Right lobe of liver (tissue), 6 donors: ENCODE measurements around the gene BCAR3. TPM values are rescaled to one million over a fixed set of nuclear protein-coding genes. Genes with fewer than 3 reads are reported as not detected.

Experiments
- ATAC-seq, 4 donors: fragments of 200-7000 bp; cut with Tn5 transposase; one replicate each; pipeline ENCODE4 v1.9.1; 2020; ENCODE audit warnings: mild to moderate bottlenecking in 4 of 4, moderate library complexity in 4 of 4
- DNase-seq, 3 donors: peaks; one replicate each; pipeline ENCODE4 v3.0.0-alpha.2; 2020
- H3K27ac ChIP-seq, 3 donors: fragments of 200-600 bp; one replicate each; pipeline ENCODE4 v1.8.0; 2022
- H3K27me3 ChIP-seq, 2 donors: fragments of 200-600 bp; one replicate each; pipeline ENCODE4 v1.8.0; 2022
- H3K36me3 ChIP-seq, 4 donors: fragments of 200-600 bp; sonication (generic) in 1 of 4; one replicate each; pipeline versions ENCODE4 v1.5.1 to v1.8.0; 2017 to 2022; ENCODE audit warnings: control low read depth in 1 of 4
- H3K4me1 ChIP-seq, 4 donors: fragments of 200-600 bp; sonication (generic) in 1 of 4; one replicate each; pipeline versions ENCODE4 v1.5.1 to v1.8.0; 2017 to 2022; ENCODE audit warnings: control low read depth in 1 of 4
- H3K4me3 ChIP-seq, 3 donors: fragments of 200-600 bp; one replicate each; pipeline ENCODE4 v1.8.0; 2022
- H3K9me3 ChIP-seq, 4 donors: fragments of 200-600 bp; sonication (generic) in 1 of 4; one replicate each; pipeline versions ENCODE4 v1.5.1 to v1.8.0; 2017 to 2022; ENCODE audit warnings: control low read depth in 1 of 4
- CTCF ChIP-seq, 4 donors: fragments of 200-600 bp in 3 of 4; fragments of 450-650 bp in 1 of 4; IDR thresholded peaks; one replicate each; pipeline versions ENCODE4 v1.5.1 to v1.8.0; 2016 to 2022; ENCODE audit warnings: antibody characterized with exemption in 4 of 4, mild to moderate bottlenecking in 2 of 4
- POLR2A ChIP-seq: fragments of 450-650 bp; IDR thresholded peaks from one replicate; pipeline ENCODE4 v1.6.1; 2017; ENCODE audit warnings: antibody characterized with exemption, mild to moderate bottlenecking
- WGBS: methylation state at CpG from one replicate; pipeline ENCODE4 v1.1.6; 2018; ENCODE audit warnings: low coverage, low lambda C conversion rate; ENCODE audit not compliant: insufficient coverage; ENCODE audit errors: missing lambda C conversion rate; 5-methylcytosine and 5-hydroxymethylcytosine counted together
- intact Hi-C, 2 donors: fragments of 100-400 bp; cut with DNase I; formaldehyde crosslinking; loops; one replicate each; pipeline versions ENCODE4 v1.11.2 to v1.14.1; 2022
- total RNA-seq, 6 experiments: library from RNA; depleted of rRNA in 2 of 6; stranded (reverse); fragments of >200 nt in 2 of 6; fragmentation: NEBNext Ultra II Directional in 3 of 6; extraction: Animal tissue kit (Norgen Biotek cat#: 25700) in 3 of 6; gene quantifications; one replicate each; pipeline versions ENCODE4 v1.1.0 to v1.2.4, GENCODE V29; 2016 to 2023
- donor health status: DM: no; HTN: yes; CAD: no.
- donor health status: DM: no; HTN: no; CAD: no.
- donor health status: DM: no; HTN: no; CAD: no.
- donor health status: DM: no; HTN: yes; CAD: no.
- donor health status: DM: no; HTN: yes; CAD: no.

Gene BCAR3
- total RNA-seq, 6 experiments from 2014 or later = 7.6 to 19.8 (median 12.9) TPM

GRCh38 chr1:93585059-93585966, 96.3 kb downstream of the BCAR3 start:
- Histone ChIP-seq H3K36me3 (peaks cover 0 to 25% (median 7%) of the 10 kb centered on the region in 4 donors), H3K27me3 (no peaks in the 10 kb centered on the region), H3K4me3 (peak overlapping the region; percentile 25 to 43 (median 32)), H3K9me3 (no peaks in the 10 kb centered on the region), H3K4me1 (peaks cover 0 to 28% (median 7%) of the 10 kb centered on the region in 4 donors), H3K27ac (peak overlapping the region; percentile 50 to 77 (median 69))
- intact Hi-C loops = no loop called here
- 30% methylated on average over 9 of the region's 13 CpGs for WGBS
- DNase-seq (peak; percentile 97 to 99 (median 99)), ATAC-seq (peak; percentile 94 to 97 (median 96))
- TF ChIP-seq POLR2A (peak; percentile 86), CTCF (IDR thresholded peaks at IDR 0.05) (no peak)

GRCh38 chr1:93584261-93585003, 97.2 kb downstream of the BCAR3 start:
- 47% methylated on average over 6 of the region's 9 CpGs for WGBS
- Histone ChIP-seq H3K9me3 (no peaks in the 10 kb centered on the region), H3K27ac (peak overlapping the region; percentile 50 to 77 (median 69)), H3K27me3 (no peaks in the 10 kb centered on the region), H3K4me1 (peaks cover 0 to 28% (median 7%) of the 10 kb centered on the region in 4 donors), H3K4me3 (peak overlapping the region; percentile 25 to 43 (median 32)), H3K36me3 (peaks cover 0 to 25% (median 6%) of the 10 kb centered on the region in 4 donors)
- TF ChIP-seq POLR2A (no peak), CTCF (IDR thresholded peaks at IDR 0.05) (peak in 1 of 4 donors; percentile 15)
- peak; percentile 37 to 54 (median 46) for ATAC-seq
- intact Hi-C loops = no loop called here
- no peak for DNase-seq

- DNase-seq (no peak), ATAC-seq (no peak)
- TF ChIP-seq CTCF (IDR thresholded peaks at IDR 0.05) = no peak
- TF ChIP-seq POLR2A = no peak
- no peaks in the 10 kb centered on the region for H3K27me3 ChIP-seq
- no peak overlapping the region for H3K27ac ChIP-seq
- H3K4me3 ChIP-seq = no peak overlapping the region
- intact Hi-C loops = no loop called here
- peaks cover 0 to 28% (median 7%) of the 10 kb centered on the region in 4 donors for H3K4me1 ChIP-seq
- H3K9me3 ChIP-seq = no peaks in the 10 kb centered on the region
- peaks cover 0 to 9% (median 2%) of the 10 kb centered on the region in 4 donors for H3K36me3 ChIP-seq
- 100% methylated on average over 3 of the region's 23 CpGs for WGBS
These were observed 99.5 kb downstream of the BCAR3 start for GRCh38 chr1:93581917-93582850.

- Histone ChIP-seq H3K27me3 (no peaks in the 10 kb centered on the region), H3K4me1 (peaks cover 0 to 17% (median 5%) of the 10 kb centered on the region in 4 donors), H3K36me3 (peaks cover 0 to 19% (median 7%) of the 10 kb centered on the region in 4 donors), H3K27ac (no peak overlapping the region), H3K9me3 (no peaks in the 10 kb centered on the region), H3K4me3 (no peak overlapping the region)
- intact Hi-C loops = no loop called here
- WGBS = 100% methylated on average over 1 of the region's 5 CpGs
- TF ChIP-seq POLR2A (no peak), CTCF (IDR thresholded peaks at IDR 0.05) (no peak)
- peak in 1 of 4 donors; percentile 18 for ATAC-seq
- no peak for DNase-seq
These were observed 101.7 kb downstream of the BCAR3 start for GRCh38 chr1:93579891-93580290.
